ENCODE results near the gene ADARB1.

The ADARB1 gene

GRCh38 chr21:45099571-45099970 is 25.2 kb downstream of the ADARB1 start:
- no peak for DNase-seq

GRCh38 chr21:45100866-45101265 is 26.5 kb downstream of the ADARB1 start:
- no peak for DNase-seq

GRCh38 chr21:45102391-45102932 is 28.1 kb downstream of the ADARB1 start:
- no peak for DNase-seq

GRCh38 chr21:45103971-45104520 is 29.7 kb downstream of the ADARB1 start:
- no peak for DNase-seq

- no peak for DNase-seq
Measured at GRCh38 chr21:45104560-45104959, 30.2 kb downstream of the ADARB1 start.

- no peak for DNase-seq
Measured at GRCh38 chr21:45105906-45106485, 31.6 kb downstream of the ADARB1 start.

GRCh38 chr21:45108034-45108790 is 33.8 kb downstream of the ADARB1 start:
- no peak for DNase-seq

- no peak for DNase-seq
Measured at GRCh38 chr21:45108808-45109781, 34.7 kb downstream of the ADARB1 start.

GRCh38 chr21:45109831-45110492 is 35.6 kb downstream of the ADARB1 start:
- DNase-seq: no peak

GRCh38 chr21:45110873-45111624 is 36.7 kb downstream of the ADARB1 start:
- DNase-seq: no peak

GRCh38 chr21:45111703-45112102 is 37.3 kb downstream of the ADARB1 start:
- no peak for DNase-seq

GRCh38 chr21:45112371-45112770 is 38.0 kb downstream of the ADARB1 start:
- DNase-seq: no peak

- DNase-seq: no peak
Measured at GRCh38 chr21:45113543-45113942, 39.2 kb downstream of the ADARB1 start.

GRCh38 chr21:45114072-45114471 is 39.7 kb downstream of the ADARB1 start:
- DNase-seq: no peak

- no peak for DNase-seq
Measured at GRCh38 chr21:45114475-45114874, 40.1 kb downstream of the ADARB1 start.

- DNase-seq: no peak
Measured at GRCh38 chr21:45115141-45115540, 40.8 kb downstream of the ADARB1 start.

GRCh38 chr21:45116066-45116465 is 41.7 kb downstream of the ADARB1 start:
- no peak for DNase-seq

GRCh38 chr21:45117314-45117713 is 42.9 kb downstream of the ADARB1 start:
- DNase-seq: no peak

GRCh38 chr21:45118099-45118498 is 43.7 kb downstream of the ADARB1 start:
- no peak for DNase-seq

- DNase-seq: no peak
Measured at GRCh38 chr21:45119812-45120211, 45.4 kb downstream of the ADARB1 start.

GRCh38 chr21:45120975-45121374 is 46.6 kb downstream of the ADARB1 start:
- DNase-seq: no peak

- no peak for DNase-seq
Measured at GRCh38 chr21:45122030-45122429, 47.6 kb downstream of the ADARB1 start.
